ENCODE results near the gene LMX1A. TPM values are rescaled to one million over a fixed set of nuclear protein-coding genes. Genes with fewer than 3 reads are reported as not detected.

The LMX1A gene
- total and polyA plus RNA-seq, 2 experiments from 2014 or later, result not detected

GRCh38 chr1:165153182-165153581, 203.3 kb downstream of the LMX1A start:
- Mint-ChIP-seq H3K27me3 (ENCODE audit: insufficient read depth, low read depth, poor library complexity) (peaks cover 3% of the 10 kb centered on the region), H3K27ac (no peak overlapping the region)
- ATAC-seq, result peak; percentile 75

More at GRCh38 chr1:165153182-165153581, 203.3 kb downstream of the LMX1A start:
- no peaks in the 10 kb centered on the region for H3K27me3 ChIP-seq (ENCODE audit: insufficient read depth)
- no peak overlapping the region for H3K4me3 Mint-ChIP-seq
- H3K36me3 Mint-ChIP-seq (ENCODE audit: low read depth), result no peaks in the 10 kb centered on the region
- TF ChIP-seq ETS1 (IDR thresholded peaks at IDR 0.05) (no peak), ZNF462 (CRISPR knock-in tag; IDR thresholded peaks at IDR 0.05) (no peak), REST (IDR thresholded peaks at IDR 0.05; ENCODE audit: unreplicated experiment) (no peak), EZH2 (IDR thresholded peaks at IDR 0.05; ENCODE audit: low read depth, unreplicated experiment) (no peak), CREB1 (CRISPR knock-in tag; IDR thresholded peaks at IDR 0.05; ENCODE audit: low read depth) (no peak), POLR2AphosphoS5 (IDR thresholded peaks at IDR 0.05; ENCODE audit: low read depth) (no peak), STAT1 (IDR thresholded peaks at IDR 0.05; ENCODE audit: unreplicated experiment) (no peak), EZH2phosphoT487 (IDR thresholded peaks at IDR 0.05; ENCODE audit: unreplicated experiment) (no peak), ZNF114 (CRISPR knock-in tag; IDR thresholded peaks at IDR 0.05) (no peak), JUNB (IDR thresholded peaks at IDR 0.05; ENCODE audit: unreplicated experiment) (no peak), ZNF331 (CRISPR knock-in tag; IDR thresholded peaks at IDR 0.05; ENCODE audit: low read depth) (no peak), CTCF (conservative IDR thresholded peaks at IDR 0.05; ENCODE audit: low read depth in 2 of 2) (no peak)
- peak; percentile 36 for DNase-seq (ENCODE audit: low spot score)
- no peaks in the 10 kb centered on the region for H3K36me3 ChIP-seq (ENCODE audit: insufficient read depth)
- no peaks in the 10 kb centered on the region for H3K4me1 ChIP-seq (ENCODE audit: insufficient read depth)
- H3F3A ChIP-seq (replicated peaks; ENCODE audit: low read depth), result no peaks in the 10 kb centered on the region
- H3K4me1 Mint-ChIP-seq, result no peaks in the 10 kb centered on the region; the same call in 1 of the 3 replicates
- H3K27ac ChIP-seq (ENCODE audit: low read depth), result no peak overlapping the region
- no peaks in the 10 kb centered on the region; the same call in 1 of the 2 replicates for H3K9me2 ChIP-seq (ENCODE audit: insufficient read depth)
- no peaks in the 10 kb centered on the region for H3K79me2 ChIP-seq (replicated peaks; ENCODE audit: insufficient read depth)
- no peaks in the 10 kb centered on the region for H4K20me1 ChIP-seq (replicated peaks; ENCODE audit: insufficient read depth)
- no peaks in the 10 kb centered on the region for H3K9me3 Mint-ChIP-seq
- H2AFZ ChIP-seq, result no peak overlapping the region
- H3K4me3 ChIP-seq, result no peak overlapping the region
- no peak overlapping the region for H3K4me2 ChIP-seq

Data from GM23338 (cell line).